Measurements from ENCODE around the gene HUS1B.

Gene HUS1B

GRCh38 chr6:652865-653264, 4.0 kb downstream of the HUS1B start:
- Histone ChIP-seq H3K9me3 (replicated peaks; ENCODE audit: insufficient read depth, low read length) (no peaks in the 10 kb centered on the region), H3K27ac (ENCODE audit: low read length) (no peak overlapping the region), H4K20me1 (ENCODE audit: insufficient read depth, low read length) (no peaks in the 10 kb centered on the region), H3K4me3 (ENCODE audit: low read length) (no peak overlapping the region), H3K36me3 (replicated peaks; ENCODE audit: insufficient read depth, low read length) (no peaks in the 10 kb centered on the region), H3K27me3 (replicated peaks; ENCODE audit: insufficient read depth, low read length) (no peaks in the 10 kb centered on the region), H2AFZ (ENCODE audit: low read length) (no peak overlapping the region), H3F3A (ENCODE audit: insufficient read depth, low read length) (no peaks in the 10 kb centered on the region), H3K4me1 (ENCODE audit: low read length) (no peaks in the 10 kb centered on the region), H3K79me2 (ENCODE audit: low read length) (peaks cover 2% of the 10 kb centered on the region; the same call in 1 of the 2 replicates), H3K4me2 (ENCODE audit: low read depth, low read length) (no peak overlapping the region), H3K9ac (ENCODE audit: low read length) (no peak overlapping the region), H3K9me2 (replicated peaks; ENCODE audit: insufficient read depth, low read length) (no peaks in the 10 kb centered on the region)
- DNase-seq = no peak
- no peak for TF ChIP-seq CTCF (IDR thresholded peaks at IDR 0.05; ENCODE audit: low read length)
- no peak for TF ChIP-seq EZH2 (optimal IDR thresholded peaks at IDR 0.05; ENCODE audit: low read depth, low read length)
- TF ChIP-seq EZH2phosphoT487 (IDR thresholded peaks at IDR 0.05; ENCODE audit: low read length) = no peak

- no peaks in the 10 kb centered on the region for H3K27me3 ChIP-seq (replicated peaks; ENCODE audit: insufficient read depth, low read length)
- no peaks in the 10 kb centered on the region for H3F3A ChIP-seq (ENCODE audit: insufficient read depth, low read length)
- H3K36me3 ChIP-seq (replicated peaks; ENCODE audit: insufficient read depth, low read length) = no peaks in the 10 kb centered on the region
- H3K4me2 ChIP-seq (ENCODE audit: low read depth, low read length) = no peak overlapping the region
- H3K4me1 ChIP-seq (ENCODE audit: low read length) = no peaks in the 10 kb centered on the region
- no peaks in the 10 kb centered on the region for H3K9me3 ChIP-seq (replicated peaks; ENCODE audit: insufficient read depth, low read length)
- H3K27ac ChIP-seq (ENCODE audit: low read length) = no peak overlapping the region
- no peak overlapping the region for H3K4me3 ChIP-seq (ENCODE audit: low read length)
- H3K9me2 ChIP-seq (replicated peaks; ENCODE audit: insufficient read depth, low read length) = no peaks in the 10 kb centered on the region
- H3K9ac ChIP-seq (ENCODE audit: low read length) = no peak overlapping the region
- H4K20me1 ChIP-seq (ENCODE audit: insufficient read depth, low read length) = no peaks in the 10 kb centered on the region
- TF ChIP-seq EZH2phosphoT487 (IDR thresholded peaks at IDR 0.05; ENCODE audit: low read length) = no peak
- no peak for TF ChIP-seq CTCF (IDR thresholded peaks at IDR 0.05; ENCODE audit: low read length)
- no peak for TF ChIP-seq EZH2 (optimal IDR thresholded peaks at IDR 0.05; ENCODE audit: low read depth, low read length)
- H2AFZ ChIP-seq (ENCODE audit: low read length) = no peak overlapping the region
- no peaks in the 10 kb centered on the region for H3K79me2 ChIP-seq (ENCODE audit: low read length)
- DNase-seq = no peak
Observed at GRCh38 chr6:650098-650497, 6.8 kb downstream of the HUS1B start.

GRCh38 chr6:642805-643204, 14.1 kb downstream of the HUS1B start:
- no peaks in the 10 kb centered on the region for H3K27me3 ChIP-seq (replicated peaks; ENCODE audit: insufficient read depth, low read length)
- no peaks in the 10 kb centered on the region for H3F3A ChIP-seq (ENCODE audit: insufficient read depth, low read length)
- TF ChIP-seq EZH2 (optimal IDR thresholded peaks at IDR 0.05; ENCODE audit: low read depth, low read length) = no peak
- TF ChIP-seq CTCF (IDR thresholded peaks at IDR 0.05; ENCODE audit: low read length) = no peak
- TF ChIP-seq EZH2phosphoT487 (IDR thresholded peaks at IDR 0.05; ENCODE audit: low read length) = no peak
- no peaks in the 10 kb centered on the region for H3K36me3 ChIP-seq (replicated peaks; ENCODE audit: insufficient read depth, low read length)
- H2AFZ ChIP-seq (ENCODE audit: low read length) = no peak overlapping the region
- H4K20me1 ChIP-seq (ENCODE audit: insufficient read depth, low read length) = no peaks in the 10 kb centered on the region
- no peaks in the 10 kb centered on the region for H3K9me2 ChIP-seq (replicated peaks; ENCODE audit: insufficient read depth, low read length)
- DNase-seq = no peak
- H3K4me3 ChIP-seq (ENCODE audit: low read length) = no peak overlapping the region
- no peaks in the 10 kb centered on the region for H3K4me1 ChIP-seq (ENCODE audit: low read length)
- H3K9ac ChIP-seq (ENCODE audit: low read length) = no peak overlapping the region
- no peak overlapping the region for H3K4me2 ChIP-seq (ENCODE audit: low read depth, low read length)
- H3K9me3 ChIP-seq (replicated peaks; ENCODE audit: insufficient read depth, low read length) = no peaks in the 10 kb centered on the region
- no peak overlapping the region for H3K27ac ChIP-seq (ENCODE audit: low read length)
- no peaks in the 10 kb centered on the region; the same call in 1 of the 2 replicates for H3K79me2 ChIP-seq (ENCODE audit: low read length)
